GM19438 (cell line): ENCODE results near the gene HOMER1.
A peak's percentile ranks its signal among the peaks of the same experiment; 100 is the strongest.
"Not testable (repeated sequence)": the region's sequence is repeated elsewhere in the genome, so short reads cannot be mapped to it uniquely, and the experiment has no call there.

Experiments
- ATAC-seq: cut with Tn5 transposase; IDR thresholded peaks from one replicate; pipeline ENCODE4 v1.9.1; 2021; ENCODE audit warnings: low read depth; ENCODE audit not compliant: unreplicated experiment

The HOMER1 gene

DNA sequence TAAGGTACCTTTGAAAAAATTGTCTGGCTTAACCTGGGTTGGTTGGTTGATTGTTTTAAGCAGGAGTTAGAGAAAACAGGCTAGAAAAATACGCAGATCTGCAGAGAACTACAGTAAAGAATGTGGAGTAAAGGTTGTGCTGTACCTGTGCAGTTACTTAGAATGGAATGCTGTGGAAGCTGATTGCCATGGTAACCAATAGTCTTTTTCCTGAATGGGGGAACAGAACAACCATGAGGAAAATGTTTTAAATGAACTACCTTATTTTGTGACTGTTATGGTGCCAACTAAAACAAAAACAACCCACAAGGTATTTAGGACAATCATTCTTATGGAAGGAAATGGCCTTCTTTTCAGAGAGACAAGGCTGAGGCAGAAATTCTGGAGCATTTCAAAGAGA is 4.8 kb upstream of the HOMER1 start:
- no peak for ATAC-seq

- ATAC-seq = no peak
These were observed 3.7 kb upstream of the HOMER1 start for GRCh38 chr5:79517601-79518000.

DNA sequence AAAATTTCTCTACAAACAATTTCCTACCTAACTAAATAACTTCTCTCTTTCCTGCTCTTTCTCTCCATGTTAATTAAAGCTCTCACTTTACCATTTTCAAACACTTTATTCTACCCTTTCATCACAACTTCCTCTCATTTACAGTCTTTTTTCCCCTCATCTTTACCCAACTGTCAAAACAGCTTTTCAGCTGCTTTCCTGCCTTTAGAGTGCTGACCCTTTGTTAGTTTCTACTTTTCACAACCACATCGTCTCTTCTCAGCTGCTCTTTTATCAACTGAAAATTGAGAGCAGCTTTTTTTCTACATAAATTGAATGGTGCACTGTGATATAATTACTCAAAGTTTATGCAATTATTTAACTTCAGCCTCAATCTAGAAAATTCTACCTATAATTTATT is 3.1 kb upstream of the HOMER1 start:
- ATAC-seq = no peak

- ATAC-seq = not testable (repeated sequence)
These were observed 2.4 kb upstream of the HOMER1 start for GRCh38 chr5:79516331-79516730.

- peak; percentile 79 for ATAC-seq
These were observed 614 bp upstream of the HOMER1 start for GRCh38 chr5:79514391-79515105.

DNA sequence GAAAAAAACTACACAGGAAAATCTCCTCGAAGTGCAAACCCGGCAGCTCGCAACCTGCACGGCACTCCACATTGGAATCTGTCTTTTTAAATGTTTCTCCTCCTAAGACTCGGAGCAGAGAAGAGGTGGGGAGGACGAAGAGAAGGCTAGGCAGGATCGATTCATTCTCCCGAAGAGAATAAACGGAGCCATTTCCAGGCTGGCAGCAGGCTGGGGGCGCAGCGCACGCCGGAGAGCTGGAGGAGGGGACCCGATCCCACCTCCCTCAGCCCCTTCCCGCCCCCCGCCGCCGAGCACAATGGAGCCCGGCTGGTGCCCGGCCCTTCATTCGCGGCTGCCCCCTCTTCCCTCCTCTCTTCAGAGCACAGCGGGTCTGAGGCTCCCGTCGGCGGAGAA is 628 bp downstream of the HOMER1 start:
- ATAC-seq = no peak

- no peak for ATAC-seq
These were observed 1.2 kb downstream of the HOMER1 start for GRCh38 chr5:79512471-79513307.

GRCh38 chr5:79512049-79512448 is 1.9 kb downstream of the HOMER1 start:
- no peak for ATAC-seq

GRCh38 chr5:79510638-79511037 is 3.3 kb downstream of the HOMER1 start:
- ATAC-seq = no peak

- ATAC-seq = no peak
These were observed 4.6 kb downstream of the HOMER1 start for GRCh38 chr5:79509244-79509885.

DNA sequence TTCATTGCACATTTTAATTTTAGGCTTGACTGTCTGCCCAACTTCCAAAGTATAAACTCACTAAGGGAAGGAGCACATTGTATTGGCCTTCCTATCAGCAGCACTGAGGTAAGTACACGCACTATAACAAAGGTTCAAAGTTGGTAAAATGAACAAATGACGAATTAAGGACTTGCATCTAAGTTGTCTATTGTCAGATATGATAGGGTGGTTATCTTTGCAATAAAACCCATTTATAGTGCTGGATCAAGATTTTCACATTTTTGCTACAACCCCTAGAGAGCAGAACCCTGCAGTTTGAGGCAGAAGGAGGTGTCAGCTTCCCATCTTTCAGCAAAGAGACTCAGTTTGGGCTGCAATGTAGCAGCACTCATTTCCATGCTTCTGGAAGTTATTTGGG is 5.1 kb downstream of the HOMER1 start:
- no peak for ATAC-seq

DNA sequence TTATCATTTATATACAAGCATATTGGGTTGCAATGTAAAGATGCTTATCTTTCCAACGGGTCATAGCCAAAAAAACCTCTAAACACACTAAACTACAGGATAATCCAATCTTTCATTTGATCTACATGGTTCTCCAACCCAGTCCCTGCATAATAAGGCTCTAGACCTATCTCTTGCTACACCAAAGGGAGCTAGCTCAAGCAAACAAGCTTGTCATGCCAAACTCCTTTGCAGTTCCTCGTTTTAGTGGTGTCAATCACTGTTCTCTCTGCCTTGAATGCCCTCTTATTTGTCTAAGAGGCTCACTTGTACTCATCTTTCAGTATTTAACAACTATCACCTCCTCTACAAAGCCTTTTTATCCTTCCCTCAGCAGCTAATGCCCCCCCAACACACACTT is 5.6 kb downstream of the HOMER1 start:
- ATAC-seq = no peak

GRCh38 chr5:79507251-79508205 is 6.4 kb downstream of the HOMER1 start:
- ATAC-seq = no peak

- ATAC-seq = no peak
These were observed 8.8 kb downstream of the HOMER1 start for GRCh38 chr5:79505138-79505537.

- ATAC-seq = no peak
These were observed 10.0 kb downstream of the HOMER1 start for GRCh38 chr5:79503794-79504495.

DNA sequence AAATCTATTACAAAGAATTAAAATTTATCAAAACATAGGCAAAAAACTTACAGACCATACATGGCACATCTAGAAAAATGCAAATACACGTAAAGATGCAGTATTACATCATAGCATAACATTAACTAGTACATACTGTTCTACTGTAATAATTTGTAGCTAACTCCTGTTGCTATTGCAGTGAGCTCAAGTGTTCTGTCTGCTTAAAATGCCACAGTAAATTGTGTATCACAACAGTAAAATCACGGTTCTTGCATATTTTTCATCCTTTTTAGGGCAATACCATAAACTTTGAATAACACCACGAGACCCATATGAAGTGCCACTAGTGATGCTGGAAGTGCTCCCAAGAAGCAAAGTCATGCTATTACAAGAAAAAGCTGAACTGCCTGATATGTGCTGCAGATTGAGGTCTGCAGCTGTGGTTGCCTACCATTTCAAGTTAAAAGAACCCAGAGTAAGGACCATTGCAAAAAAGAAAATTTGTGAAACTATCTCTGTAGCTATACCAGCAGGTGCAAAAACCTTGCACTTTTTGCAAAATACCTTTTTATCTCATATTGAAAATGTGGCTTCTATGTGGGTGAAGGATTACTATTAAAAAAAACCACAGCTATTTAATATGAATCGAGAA is 14.2 kb downstream of the HOMER1 start:
- no peak for ATAC-seq

- no peak for ATAC-seq
These were observed 18.6 kb downstream of the HOMER1 start for GRCh38 chr5:79495311-79495710.

DNA sequence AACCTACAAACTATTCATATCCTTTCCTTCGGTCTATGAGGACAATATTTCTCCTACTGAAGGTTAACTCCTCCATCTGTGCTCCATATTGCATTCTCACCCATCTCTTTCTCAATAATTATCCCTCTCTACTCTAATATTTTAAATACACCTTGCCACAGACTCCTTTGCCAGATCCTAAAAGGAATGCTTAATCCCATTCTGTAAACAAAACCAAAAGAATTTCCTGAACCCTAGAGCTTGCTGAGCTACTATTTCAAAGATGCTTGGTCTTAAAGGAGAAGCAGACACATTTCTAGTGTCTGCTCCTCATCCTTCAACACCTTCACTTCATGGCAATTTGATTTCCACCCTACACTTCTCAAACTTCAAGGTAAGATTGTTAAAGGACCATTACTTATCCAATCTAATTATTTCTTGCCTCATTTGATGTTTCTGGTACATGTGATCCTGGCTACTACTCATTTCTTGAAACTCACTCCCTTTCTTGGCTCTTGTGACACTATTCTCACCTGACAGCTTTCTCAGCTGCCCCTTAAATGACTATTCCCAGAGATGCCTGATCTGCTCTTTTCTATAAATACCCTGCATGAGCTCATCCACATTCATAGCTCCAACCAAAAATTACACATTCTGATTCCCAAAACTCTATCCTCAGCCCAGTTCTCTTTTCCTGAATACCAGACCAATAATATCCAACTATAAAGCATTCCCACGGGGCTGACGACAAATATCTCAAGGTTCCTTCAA is 20.2 kb downstream of the HOMER1 start:
- no peak for ATAC-seq
